Measurements from ENCODE around the gene RFC5. TPM values are rescaled to one million over a fixed set of nuclear protein-coding genes. Genes with fewer than 3 reads are reported as not detected.

Gene RFC5
- total and polyA plus RNA-seq, 2 of the 8 experiments (the other 6 are each of a cell fraction or from before 2014, with no cell fraction given) = 34.4 to 40.6 TPM

DNA sequence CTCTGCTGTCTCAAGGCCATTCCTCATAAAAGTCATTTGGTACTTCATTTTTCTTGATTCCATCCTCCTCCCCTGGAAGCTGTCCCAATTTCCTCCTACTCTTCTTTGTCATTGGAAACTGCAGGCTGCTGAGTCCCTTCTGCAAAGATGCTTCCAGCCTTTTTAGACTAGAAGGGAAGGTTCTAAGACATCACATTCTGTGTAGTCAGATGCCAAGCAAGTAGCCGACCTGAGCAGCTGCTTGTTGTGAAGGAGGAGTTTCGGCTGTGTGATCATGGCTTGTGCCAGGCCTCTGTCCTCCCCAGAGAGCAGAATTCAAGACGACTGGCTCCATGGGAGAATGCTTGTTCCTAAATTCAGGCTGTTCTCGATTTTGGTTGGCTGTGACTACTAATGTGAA lies 8.7 kb downstream of the RFC5 start (continued):
- TF ChIP-seq PHF8 (conservative IDR thresholded peaks at IDR 0.05; ENCODE audit: low read depth, low read length) = no peak
